GM18907 (cell line): ENCODE results near the gene VIPR2.
"Not testable (repeated sequence)": the region's sequence is repeated elsewhere in the genome, so short reads cannot be mapped to it uniquely, and the experiment has no call there.

Source experiments
- ATAC-seq: cut with Tn5 transposase; IDR thresholded peaks from one replicate; pipeline ENCODE4 v1.9.1; 2021; ENCODE audit warnings: mild to moderate bottlenecking, moderate library complexity; ENCODE audit not compliant: unreplicated experiment

The VIPR2 gene

GRCh38 chr7:159013825-159014289 is 130.8 kb downstream of the VIPR2 start:
- ATAC-seq: no peak

GRCh38 chr7:159013181-159013690 is 131.4 kb downstream of the VIPR2 start:
- no peak for ATAC-seq

- no peak for ATAC-seq
Observed at GRCh38 chr7:159012353-159013069, 132.2 kb downstream of the VIPR2 start.

- ATAC-seq: no peak
Observed at GRCh38 chr7:159011722-159012022, 133.0 kb downstream of the VIPR2 start.

GRCh38 chr7:159010937-159011721 is 133.5 kb downstream of the VIPR2 start:
- no peak for ATAC-seq

- no peak for ATAC-seq
Observed at GRCh38 chr7:159010411-159010810, 134.3 kb downstream of the VIPR2 start.

GRCh38 chr7:159009951-159010350 is 134.7 kb downstream of the VIPR2 start:
- no peak for ATAC-seq

- ATAC-seq: no peak
Observed at GRCh38 chr7:159008417-159008816, 136.2 kb downstream of the VIPR2 start.

- no peak for ATAC-seq
Observed at GRCh38 chr7:159007996-159008389, 136.7 kb downstream of the VIPR2 start.

GRCh38 chr7:159007364-159007995 is 137.2 kb downstream of the VIPR2 start:
- no peak for ATAC-seq

- ATAC-seq: no peak
Observed at GRCh38 chr7:159006610-159007130, 138.0 kb downstream of the VIPR2 start.

GRCh38 chr7:159006022-159006609 is 138.6 kb downstream of the VIPR2 start:
- not testable (repeated sequence) for ATAC-seq

- ATAC-seq: no peak
Observed at GRCh38 chr7:159005618-159006017, 139.0 kb downstream of the VIPR2 start.

- no peak for ATAC-seq
Observed at GRCh38 chr7:159004411-159004810, 140.3 kb downstream of the VIPR2 start.

- no peak for ATAC-seq
Observed at GRCh38 chr7:159001811-159002210, 142.9 kb downstream of the VIPR2 start.

- ATAC-seq: no peak
Observed at GRCh38 chr7:159000859-159001435, 143.7 kb downstream of the VIPR2 start.

- ATAC-seq: no peak
Observed at GRCh38 chr7:159000070-159000469, 144.6 kb downstream of the VIPR2 start.

- no peak for ATAC-seq
Observed at GRCh38 chr7:158999496-158999895, 145.2 kb downstream of the VIPR2 start.

- ATAC-seq: not testable (repeated sequence)
Observed at GRCh38 chr7:158998261-158998660, 146.4 kb downstream of the VIPR2 start.

GRCh38 chr7:158997471-158997870 is 147.2 kb downstream of the VIPR2 start:
- no peak for ATAC-seq

GRCh38 chr7:158997110-158997453 is 147.6 kb downstream of the VIPR2 start:
- no peak for ATAC-seq
